ENCODE results near the gene SMIM5.
A peak's percentile ranks its signal among the peaks of the same experiment; 100 is the strongest.

The SMIM5 gene

GRCh38 chr17:75641343-75641742 lies 8.1 kb downstream of the SMIM5 start:
- no peak for DNase-seq

- DNase-seq, result no peak
Measured at GRCh38 chr17:75642182-75642783, 9.0 kb downstream of the SMIM5 start.

GRCh38 chr17:75642784-75643642 lies 9.8 kb downstream of the SMIM5 start:
- no peak for DNase-seq

GRCh38 chr17:75643643-75644017 lies 10.4 kb downstream of the SMIM5 start:
- DNase-seq, result no peak

- DNase-seq, result no peak
Measured at GRCh38 chr17:75645501-75645888, 12.3 kb downstream of the SMIM5 start.

- no peak for DNase-seq
Measured at GRCh38 chr17:75645889-75646637, 12.8 kb downstream of the SMIM5 start.

GRCh38 chr17:75646638-75646992 lies 13.4 kb downstream of the SMIM5 start:
- DNase-seq, result no peak

- DNase-seq, result no peak
Measured at GRCh38 chr17:75647061-75647460, 13.8 kb downstream of the SMIM5 start.

- DNase-seq, result no peak
Measured at GRCh38 chr17:75647921-75648320, 14.7 kb downstream of the SMIM5 start.

GRCh38 chr17:75649687-75650086 lies 16.5 kb downstream of the SMIM5 start:
- DNase-seq, result no peak

GRCh38 chr17:75650874-75651273 lies 17.6 kb downstream of the SMIM5 start:
- DNase-seq, result no peak

GRCh38 chr17:75652341-75652740 lies 19.1 kb downstream of the SMIM5 start:
- no peak for DNase-seq

- no peak for DNase-seq
Measured at GRCh38 chr17:75652934-75653549, 19.8 kb downstream of the SMIM5 start.

GRCh38 chr17:75654176-75654575 lies 20.9 kb downstream of the SMIM5 start:
- DNase-seq, result no peak

- no peak for DNase-seq
Measured at GRCh38 chr17:75658237-75658636, 25.0 kb downstream of the SMIM5 start.

GRCh38 chr17:75661531-75661930 lies 28.3 kb downstream of the SMIM5 start:
- DNase-seq, result no peak

GRCh38 chr17:75662511-75662910 lies 29.3 kb downstream of the SMIM5 start:
- no peak for DNase-seq

GRCh38 chr17:75664099-75664549 lies 30.9 kb downstream of the SMIM5 start:
- no peak for DNase-seq

GRCh38 chr17:75665981-75666380 lies 32.7 kb downstream of the SMIM5 start:
- DNase-seq, result no peak

- DNase-seq, result peak; percentile 96
Measured at GRCh38 chr17:75666959-75667790, 33.9 kb downstream of the SMIM5 start, which contains the start of the genes RECQL5 and SAP30BP. RECQL5 (minus strand) TSS chr17:75667154; CDS start chr17:75666557, 597 bp downstream. SAP30BP (plus strand) TSS chr17:75667338; CDS start chr17:75667373, 35 bp downstream.

- no peak for DNase-seq
Measured at GRCh38 chr17:75667825-75668224, 34.6 kb downstream of the SMIM5 start.

- no peak for DNase-seq
Measured at GRCh38 chr17:75668489-75668888, 35.3 kb downstream of the SMIM5 start.
